GM23248 (cell line): ENCODE measurements around the gene PIM1. TPM values are rescaled to one million over a fixed set of nuclear protein-coding genes. Genes with fewer than 3 reads are reported as not detected.

Experiments used
- DNase-seq: peaks from one replicate; pipeline ENCODE4 v3.0.0-alpha.2; 2015
- H2AFZ ChIP-seq: fragments of 200-600 bp; sonication (generic); 2 replicates; pipeline ENCODE4 v1.6.1; 2016; ENCODE audit warnings: antibody characterized with exemption
- H3F3A ChIP-seq: fragments of 200-600 bp; sonication (generic); 2 replicates; pipeline ENCODE4 v1.6.1; 2016; ENCODE audit warnings: mild to moderate bottlenecking, antibody characterized with exemption, mixed run types; ENCODE audit not compliant: insufficient read depth
- H3K27ac ChIP-seq: fragments of 200-600 bp; sonication (generic); 2 replicates; pipeline ENCODE4 v1.5.1; 2016; ENCODE audit warnings: mild to moderate bottlenecking
- H3K27me3 ChIP-seq: fragments of 200-600 bp; sonication (generic); replicated peaks from 2 replicates; pipeline ENCODE4 v1.6.1; 2016; ENCODE audit warnings: mild to moderate bottlenecking; ENCODE audit not compliant: insufficient read depth
- H3K36me3 ChIP-seq: fragments of 200-600 bp; sonication (generic); 2 replicates; pipeline ENCODE4 v1.6.1; 2016; ENCODE audit warnings: low read depth, mild to moderate bottlenecking
- H3K4me1 ChIP-seq: fragments of 200-600 bp; sonication (generic); 2 replicates; pipeline ENCODE4 v1.6.1; 2016; ENCODE audit warnings: mild to moderate bottlenecking; ENCODE audit not compliant: insufficient read depth
- H3K4me2 ChIP-seq: fragments of 200-600 bp; sonication (generic); one replicate; pipeline ENCODE4 v1.6.1; 2016; ENCODE audit warnings: mild to moderate bottlenecking; ENCODE audit not compliant: unreplicated experiment
- H3K4me3 ChIP-seq: fragments of 200-600 bp; sonication (generic); 2 replicates; pipeline ENCODE4 v1.5.1; 2016; ENCODE audit warnings: mild to moderate bottlenecking
- H3K79me2 ChIP-seq: fragments of 200-600 bp; sonication (generic); 2 replicates; pipeline ENCODE4 v1.6.1; 2016; ENCODE audit warnings: mild to moderate bottlenecking; ENCODE audit not compliant: insufficient read depth
- H3K9ac ChIP-seq: fragments of 200-600 bp; sonication (generic); 2 replicates; pipeline ENCODE4 v1.6.1; 2016; ENCODE audit warnings: mild to moderate bottlenecking
- H3K9me2 ChIP-seq: fragments of 200-600 bp; sonication (generic); 2 replicates; pipeline ENCODE4 v1.6.1; 2016; ENCODE audit warnings: mixed run types, mild to moderate bottlenecking, moderate library complexity; ENCODE audit not compliant: insufficient read depth
- H3K9me3 ChIP-seq: fragments of 200-600 bp; sonication (generic); one replicate; pipeline ENCODE4 v1.6.1; 2017; ENCODE audit warnings: low read depth
- H4K20me1 ChIP-seq: fragments of 200-600 bp; sonication (generic); 2 replicates; pipeline ENCODE4 v1.6.0; 2016; ENCODE audit not compliant: insufficient read depth
- EZH2 ChIP-seq: fragments of 200-600 bp; sonication (generic); IDR thresholded peaks from 2 replicates; pipeline ENCODE4 v1.6.1; 2018; ENCODE audit warnings: antibody characterized with exemption, mild to moderate bottlenecking; ENCODE audit not compliant: insufficient read depth, poor library complexity, severe bottlenecking
- EZH2phosphoT487 ChIP-seq: fragments of 200-600 bp; sonication (generic); IDR thresholded peaks from 2 replicates; pipeline ENCODE4 v1.6.1; 2018; ENCODE audit warnings: antibody characterized with exemption, moderate library complexity, mild to moderate bottlenecking, low read depth; ENCODE audit not compliant: insufficient read depth
- WGBS, 2 experiments: methylation state at CpG; one replicate each; pipeline ENCODE4 v1.1.6; 2015 to 2017; ENCODE audit warnings: low lambda C conversion rate in 2 of 2, low coverage in 1 of 2; ENCODE audit errors: missing lambda C conversion rate in 2 of 2; 5-methylcytosine and 5-hydroxymethylcytosine counted together
- in situ Hi-C: fragments of 300-500 bp; cut with MboI; formaldehyde crosslinking; loops from 2 replicates; pipeline ENCODE4 v1.15.0; 2020
- polyA plus RNA-seq: library from polyadenylated mRNA; unstranded; fragments of >200 nt; fragmentation: Nextera tagmentation; extraction: Ambion mirVana; gene quantifications from 2 replicates; pipeline ENCODE4 v1.2.1, GENCODE V29; 2016
- total RNA-seq: library from RNA; depleted of rRNA; stranded (reverse); fragments of >200 nt; shearing (Covaris generic); gene quantifications from 2 replicates; pipeline ENCODE4 v1.2.3, GENCODE V29; 2014

Gene PIM1
- total and polyA plus RNA-seq, 2 experiments from 2014 or later = 12.0 to 15.5 TPM

GRCh38 chr6:37209461-37210205, 39.7 kb downstream of the PIM1 start:
- no peak for TF ChIP-seq EZH2
- Histone ChIP-seq H3K9me2 (no peaks in the 10 kb centered on the region), H3K4me1 (0 out of 2 replicates have a peak, but pooled peaks cover 1% of the 10 kb centered on the region), H2AFZ (no peak overlapping the region), H3K4me3 (no peak overlapping the region), H3K27me3 (no peaks in the 10 kb centered on the region), H3K9ac (no peak overlapping the region), H3K27ac (no peak overlapping the region), H3K79me2 (no peaks in the 10 kb centered on the region), H4K20me1 (no peaks in the 10 kb centered on the region), H3F3A (no peaks in the 10 kb centered on the region), H3K4me2 (no peak overlapping the region), H3K36me3 (no peaks in the 10 kb centered on the region), H3K9me3 (no peaks in the 10 kb centered on the region)
- in situ Hi-C loops = loop anchor here (10.0 to 25.0 kb wide), 2 partner anchors 322 to 435 kb away; partner anchors contain the start of gene C6orf89
- 86% methylated on average over 12 of the region's 12 CpGs for WGBS, 2 experiments
- no peak for DNase-seq

GRCh38 chr6:37210313-37210968, 40.5 kb downstream of the PIM1 start:
- no peak for TF ChIP-seq EZH2phosphoT487
- TF ChIP-seq EZH2 = no peak
- DNase-seq = peak; percentile 83

GRCh38 chr6:37212268-37212667, 42.3 kb downstream of the PIM1 start:
- no peaks in the 10 kb centered on the region for H3K36me3 ChIP-seq
- no peak overlapping the region for H2AFZ ChIP-seq
- no peaks in the 10 kb centered on the region for H3K4me1 ChIP-seq
- H4K20me1 ChIP-seq = no peaks in the 10 kb centered on the region
- in situ Hi-C loops = loop anchor here (10.0 to 25.0 kb wide), 2 partner anchors 325 to 437 kb away; partner anchors contain the start of gene C6orf89
- no peak overlapping the region for H3K27ac ChIP-seq
- H3K9ac ChIP-seq = no peak overlapping the region
- H3K79me2 ChIP-seq = no peaks in the 10 kb centered on the region
- no peaks in the 10 kb centered on the region for H3K9me3 ChIP-seq
- no peak for TF ChIP-seq EZH2
- TF ChIP-seq EZH2phosphoT487 = no peak
- no peak for DNase-seq
- WGBS, 2 experiments = 60 to 62% methylated on average over 9 of the region's 9 CpGs
- no peaks in the 10 kb centered on the region; the same call in 1 of the 2 replicates for H3F3A ChIP-seq
- no peaks in the 10 kb centered on the region for H3K27me3 ChIP-seq
- H3K4me2 ChIP-seq = no peak overlapping the region
- H3K4me3 ChIP-seq = no peak overlapping the region
- no peaks in the 10 kb centered on the region for H3K9me2 ChIP-seq

More at GRCh38 chr6:37210313-37210968, 40.5 kb downstream of the PIM1 start:
- in situ Hi-C loops = loop anchor here (10.0 to 25.0 kb wide), 2 partner anchors 323 to 436 kb away; partner anchors contain the start of gene C6orf89
- no peak overlapping the region for H2AFZ ChIP-seq
- no peak overlapping the region for H3K27ac ChIP-seq
- no peaks in the 10 kb centered on the region for H3K9me3 ChIP-seq
- H3K4me1 ChIP-seq = no peaks in the 10 kb centered on the region
- no peaks in the 10 kb centered on the region for H3K36me3 ChIP-seq
- H3F3A ChIP-seq = no peaks in the 10 kb centered on the region
- H4K20me1 ChIP-seq = no peaks in the 10 kb centered on the region
- no peaks in the 10 kb centered on the region for H3K9me2 ChIP-seq
- no peaks in the 10 kb centered on the region for H3K79me2 ChIP-seq
- no peaks in the 10 kb centered on the region for H3K27me3 ChIP-seq
- no peak overlapping the region for H3K4me2 ChIP-seq
- H3K4me3 ChIP-seq = no peak overlapping the region
- WGBS, 2 experiments = 54 to 57% methylated on average over 7 of the region's 7 CpGs
- H3K9ac ChIP-seq = no peak overlapping the region

- Histone ChIP-seq H3K9ac (no peak overlapping the region), H3K27me3 (no peaks in the 10 kb centered on the region), H3K36me3 (no peaks in the 10 kb centered on the region), H3K9me2 (no peaks in the 10 kb centered on the region), H2AFZ (no peak overlapping the region), H3K9me3 (no peaks in the 10 kb centered on the region), H3K4me3 (no peak overlapping the region), H3F3A (no peaks in the 10 kb centered on the region; the same call in 1 of the 2 replicates), H3K79me2 (no peaks in the 10 kb centered on the region), H3K27ac (no peak overlapping the region), H3K4me2 (no peak overlapping the region), H3K4me1 (peaks cover 3% of the 10 kb centered on the region; the same call in 1 of the 2 replicates), H4K20me1 (no peaks in the 10 kb centered on the region)
- DNase-seq = no peak
- no peak for TF ChIP-seq EZH2
- TF ChIP-seq EZH2phosphoT487 = no peak
- 80 to 89% methylated on average over 6 of the region's 6 CpGs for WGBS, 2 experiments
- in situ Hi-C loops = loop anchor here (10.0 to 25.0 kb wide), 2 partner anchors 331 to 443 kb away; partner anchors contain the start of gene C6orf89
Observed at GRCh38 chr6:37218061-37218460, 48.1 kb downstream of the PIM1 start.
